HepG2 (cell line): ENCODE results near the gene APC2. TPM values are rescaled to one million over a fixed set of nuclear protein-coding genes. Genes with fewer than 3 reads are reported as not detected.

Experiments
- AGO2 ChIP-seq: fragments of 200-400 bp; formaldehyde crosslinking; optimal IDR thresholded peaks from 2 replicates; pipeline ENCODE3; 2017; ENCODE audit warnings: mild to moderate bottlenecking, low read depth, low read length, moderate library complexity
- BORCS8-MEF2B ChIP-seq: sonication (generic); formaldehyde crosslinking; IDR thresholded peaks from 2 replicates; pipeline ENCODE4 v1.8.0; 2022; ENCODE audit warnings: mild to moderate bottlenecking, missing genetic modification reagents
- GABPB1 ChIP-seq: IDR thresholded peaks from 2 replicates; pipeline ENCODE4 v1.6.1; 2016; ENCODE audit warnings: mild to moderate bottlenecking, missing genetic modification reagents, moderate library complexity, missing compliant biosample characterization
- KMT2A ChIP-seq: sonication (generic); formaldehyde crosslinking; IDR thresholded peaks from 2 replicates; pipeline ENCODE4 v1.4.0; 2020; ENCODE audit warnings: missing genetic modification reagents
- LCORL ChIP-seq, 2 experiments: fragments of 450-650 bp in 1 of 2; sonication (generic) in 1 of 2; formaldehyde crosslinking in 1 of 2; IDR thresholded peaks; 2 replicates each; pipeline versions ENCODE4 v1.5.0 to v1.6.1; 2017 to 2020; ENCODE audit warnings: antibody characterized with exemption in 1 of 2, missing genetic modification reagents in 1 of 2
- PAX8 ChIP-seq: sonication (generic); formaldehyde crosslinking; IDR thresholded peaks from 2 replicates; pipeline ENCODE4 v1.8.0; 2022; ENCODE audit warnings: mild to moderate bottlenecking, missing genetic modification reagents, borderline replicate concordance
- POGK ChIP-seq: sonication (generic); formaldehyde crosslinking; conservative IDR thresholded peaks from 2 replicates; pipeline ENCODE4 v1.8.0; 2022; ENCODE audit warnings: mild to moderate bottlenecking, moderate library complexity, missing genetic modification reagents
- RNF2 ChIP-seq: fragments of 450-650 bp; conservative IDR thresholded peaks from 2 replicates; pipeline ENCODE4 v1.6.1; 2016; ENCODE audit warnings: low read depth
- SMAD3 ChIP-seq: sonication (generic); formaldehyde crosslinking; IDR thresholded peaks from 2 replicates; pipeline ENCODE4 v1.4.0; 2020; ENCODE audit warnings: missing genetic modification reagents
- SOX5 ChIP-seq: IDR thresholded peaks from 2 replicates; pipeline ENCODE4 v1.6.1; 2016; ENCODE audit warnings: borderline replicate concordance
- ZBED4 ChIP-seq: sonication (generic); formaldehyde crosslinking; IDR thresholded peaks from 2 replicates; pipeline ENCODE4 v1.4.0; 2020; ENCODE audit warnings: missing genetic modification reagents, borderline replicate concordance
- ZBTB38 ChIP-seq: sonication (generic); formaldehyde crosslinking; IDR thresholded peaks from 2 replicates; pipeline ENCODE4 v1.5.1; 2020; ENCODE audit warnings: mild to moderate bottlenecking, missing genetic modification reagents
- ZBTB42 ChIP-seq: sonication (generic); formaldehyde crosslinking; IDR thresholded peaks from 2 replicates; pipeline ENCODE4 v1.5.0; 2020; ENCODE audit warnings: mild to moderate bottlenecking, missing genetic modification reagents
- ZMAT3 ChIP-seq: sonication (generic); formaldehyde crosslinking; conservative IDR thresholded peaks from 2 replicates; pipeline ENCODE4 v1.7.0; 2021; ENCODE audit warnings: missing genetic modification reagents
- ZNF160 ChIP-seq: sonication (generic); formaldehyde crosslinking; IDR thresholded peaks from 2 replicates; pipeline ENCODE4 v1.8.0; 2022; ENCODE audit warnings: mild to moderate bottlenecking, inconsistent platforms, missing genetic modification reagents
- ZNF501 ChIP-seq: sonication (generic); formaldehyde crosslinking; IDR thresholded peaks from 2 replicates; pipeline ENCODE4 v1.5.1; 2020; ENCODE audit warnings: mild to moderate bottlenecking, moderate library complexity, missing genetic modification reagents
- ZNF572 ChIP-seq: sonication (generic); formaldehyde crosslinking; IDR thresholded peaks from 2 replicates; pipeline ENCODE4 v1.5.1; 2020; ENCODE audit warnings: mild to moderate bottlenecking, missing genetic modification reagents
- ZNF710 ChIP-seq: sonication (generic); formaldehyde crosslinking; IDR thresholded peaks from 2 replicates; pipeline ENCODE4 v1.5.0; 2020; ENCODE audit warnings: mild to moderate bottlenecking, missing genetic modification reagents, borderline replicate concordance
- ZNF740 ChIP-seq: sonication (generic); formaldehyde crosslinking; IDR thresholded peaks from 2 replicates; pipeline ENCODE4 v1.4.0; 2020; ENCODE audit warnings: missing genetic modification reagents
- ZNF781 ChIP-seq: sonication (generic); formaldehyde crosslinking; IDR thresholded peaks from 2 replicates; pipeline ENCODE4 v1.5.1; 2020; ENCODE audit warnings: borderline replicate concordance, mild to moderate bottlenecking, missing genetic modification reagents; ENCODE audit errors: not compliant biosample characterization
- ZNF788 ChIP-seq: sonication (generic); formaldehyde crosslinking; IDR thresholded peaks from 2 replicates; pipeline ENCODE4 v1.5.0; 2020; ENCODE audit warnings: mild to moderate bottlenecking, missing genetic modification reagents, borderline replicate concordance
- polyA plus RNA-seq, 8 experiments: library from polyadenylated mRNA; depleted of rRNA in 3 of 8; stranded (reverse) in 7 of 8; unstranded in 1 of 8; fragments of >200 nt; fragmentation: Illumina TruSeq in 4 of 8; extraction: Trizol in 4 of 8; gene quantifications; 2 replicates each; pipeline versions ENCODE4 v1.2.1 to v1.2.3, GENCODE V29; 2011 to 2016; ENCODE audit warnings: low read depth in 4 of 8, missing spikeins in 1 of 8, mixed read lengths in 1 of 8; ENCODE audit not compliant: insufficient read depth in 1 of 8
- total RNA-seq, 5 experiments: library from RNA; depleted of rRNA; stranded (reverse); fragments of >200 nt; fragmentation: Illumina TruSeq; extraction: Trizol; gene quantifications; 2 replicates each; pipeline ENCODE4 v1.2.3, GENCODE V29; 2016; ENCODE audit warnings: low read depth in 1 of 5

The APC2 gene
- total and polyA plus RNA-seq, 2 of the 13 experiments (the other 11 are each of a cell fraction or from before 2014, with no cell fraction given), result 0.08 to 0.22 TPM

GRCh38 chr19:1400281-1401137, 49.4 kb upstream of the APC2 start (continued):
- TF ChIP-seq POGK (peak; percentile 67), ZNF781 (CRISPR knock-in tag) (no peak), BORCS8-MEF2B (CRISPR knock-in tag) (peak; percentile 4; the same call in 1 of the 2 replicates), ZBED4 (CRISPR knock-in tag) (no peak), SOX5 (peak; percentile 40; the same call in 1 of the 2 replicates), ZMAT3 (no peak), ZNF740 (CRISPR knock-in tag) (peak; percentile 63; the same call in 1 of the 2 replicates), ZBTB38 (no peak), ZNF572 (CRISPR knock-in tag) (no peak), RNF2 (no peak), GABPB1 (peak; percentile 34; the same call in 1 of the 2 replicates), SMAD3 (peak; percentile 45; the same call in 1 of the 2 replicates), ZBTB42 (CRISPR knock-in tag) (peak; percentile 72; the same call in 1 of the 2 replicates), ZNF501 (CRISPR knock-in tag) (peak; percentile 70), PAX8 (CRISPR knock-in tag) (no peak), AGO2 (peak; percentile 92), KMT2A (CRISPR knock-in tag) (no peak; the same call in 1 of the 2 replicates), ZNF160 (CRISPR knock-in tag) (peak; percentile 21; the same call in 1 of the 2 replicates), LCORL (IDR thresholded peaks at IDR 0.05) (peak; percentile 43; the same call in 1 of the 2 replicates), LCORL (CRISPR knock-in tag; IDR thresholded peaks at IDR 0.05) (peak; percentile 91), ZNF788 (CRISPR knock-in tag) (peak; percentile 95; the same call in 1 of the 2 replicates), ZNF710 (CRISPR knock-in tag) (peak; percentile 76)
